ENCODE measurements around the gene STIM1. TPM values are rescaled to one million over a fixed set of nuclear protein-coding genes. Genes with fewer than 3 reads are reported as not detected.

Gene STIM1
- total RNA-seq, 1 experiment from 2014 or later, result 93.6 TPM

- ATAC-seq (no peak), DNase-seq (ENCODE audit: low read depth, low spot score) (no peak)
- ChIA-PET POLR2A (interaction anchor here (0.5 kb wide), 1 partner anchor 298 kb away, joined by 4 read pairs; no protein-coding TSS in a partner anchor), CTCF (no interaction called here)
- no peak overlapping the region for H3K27ac ChIP-seq (ENCODE audit: low read length)
- intact Hi-C loops (cut with micrococcal nuclease; ENCODE audit: unreplicated experiment), result no loop called here
- TF ChIP-seq, protein P1, sequence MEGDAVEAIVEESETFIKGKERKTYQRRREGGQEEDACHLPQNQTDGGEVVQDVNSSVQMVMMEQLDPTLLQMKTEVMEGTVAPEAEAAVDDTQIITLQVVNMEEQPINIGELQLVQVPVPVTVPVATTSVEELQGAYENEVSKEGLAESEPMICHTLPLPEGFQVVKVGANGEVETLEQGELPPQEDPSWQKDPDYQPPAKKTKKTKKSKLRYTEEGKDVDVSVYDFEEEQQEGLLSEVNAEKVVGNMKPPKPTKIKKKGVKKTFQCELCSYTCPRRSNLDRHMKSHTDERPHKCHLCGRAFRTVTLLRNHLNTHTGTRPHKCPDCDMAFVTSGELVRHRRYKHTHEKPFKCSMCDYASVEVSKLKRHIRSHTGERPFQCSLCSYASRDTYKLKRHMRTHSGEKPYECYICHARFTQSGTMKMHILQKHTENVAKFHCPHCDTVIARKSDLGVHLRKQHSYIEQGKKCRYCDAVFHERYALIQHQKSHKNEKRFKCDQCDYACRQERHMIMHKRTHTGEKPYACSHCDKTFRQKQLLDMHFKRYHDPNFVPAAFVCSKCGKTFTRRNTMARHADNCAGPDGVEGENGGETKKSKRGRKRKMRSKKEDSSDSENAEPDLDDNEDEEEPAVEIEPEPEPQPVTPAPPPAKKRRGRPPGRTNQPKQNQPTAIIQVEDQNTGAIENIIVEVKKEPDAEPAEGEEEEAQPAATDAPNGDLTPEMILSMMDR (IDR thresholded peaks at IDR 0.05), result no peak
- no peak for TF ChIP-seq TCF7L2 (IDR thresholded peaks at IDR 0.05; ENCODE audit: low read depth, low read length)
- TF ChIP-seq SIN3A (IDR thresholded peaks at IDR 0.05; ENCODE audit: borderline replicate concordance, insufficient read depth, low read depth, low read length), result no peak
- no peak for TF ChIP-seq POLR2AphosphoS5 (IDR thresholded peaks at IDR 0.05; ENCODE audit: low read depth, low read length)
- TF ChIP-seq REST (IDR thresholded peaks at IDR 0.05; ENCODE audit: insufficient read depth in 1 of 2, low read depth in 2 of 2, low read length in 1 of 2), result no peak
- no peaks in the 10 kb centered on the region for H3K36me3 ChIP-seq (ENCODE audit: control insufficient read depth, insufficient read depth, low read length)
- no TSS peak for BruUV-seq (replicated peaks)
- no peak overlapping the region for H3K4me3 ChIP-seq (ENCODE audit: low read depth in 2 of 2, low read length in 2 of 2)
- H3K9me3 ChIP-seq (ENCODE audit: control insufficient read depth, insufficient read depth, low read depth, low read length), result no peaks in the 10 kb centered on the region
- H3K27me3 ChIP-seq (ENCODE audit: control insufficient read depth, insufficient read depth, low read length), result no peaks in the 10 kb centered on the region
- in situ Hi-C loops (cut with HindIII; ENCODE audit: low pct_unique_long_range_greater_than_20kb, low sequenced_read_pairs), result no loop called here
- no peaks in the 10 kb centered on the region for H3K4me1 ChIP-seq (ENCODE audit: control insufficient read depth, insufficient read depth, low read length)
Observed at GRCh38 chr11:4059424-4059823, 204.0 kb downstream of the STIM1 start.

DNA sequence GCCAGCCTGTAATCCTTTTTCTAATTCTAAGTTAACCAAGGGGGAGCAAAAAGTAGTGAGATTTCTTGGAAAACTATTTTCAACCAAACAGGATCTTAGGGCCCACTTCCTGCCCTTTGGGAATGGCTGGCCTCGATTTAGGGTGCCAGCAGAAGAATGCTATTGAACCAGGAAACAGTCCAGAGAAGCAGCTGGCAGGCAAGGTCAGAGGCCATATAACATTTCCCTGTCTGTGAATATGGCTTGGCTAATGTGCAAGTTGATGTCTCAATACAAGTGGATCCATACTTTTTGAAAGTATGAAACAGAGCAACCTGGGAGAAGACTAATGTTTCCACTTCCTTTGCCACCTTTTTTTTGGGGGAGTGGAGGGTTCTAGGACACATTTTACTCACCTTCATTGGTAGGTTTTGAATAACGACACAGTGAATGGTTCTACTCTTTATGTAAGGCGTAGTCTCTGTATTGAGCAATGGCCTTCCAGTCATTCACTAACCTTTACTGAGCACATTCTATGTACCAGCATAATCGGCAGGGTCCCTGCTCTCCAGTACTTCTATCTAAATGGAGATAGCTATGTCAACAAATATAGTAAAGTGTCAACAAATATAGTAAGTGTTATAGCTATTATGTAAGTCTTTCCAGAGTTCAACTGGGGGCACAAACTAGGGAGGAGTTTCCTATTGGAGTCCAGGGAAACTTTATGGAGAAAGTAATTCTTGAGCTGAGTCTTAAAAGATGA, 204.9 kb downstream of the STIM1 start:
- intact Hi-C loops (cut with micrococcal nuclease; ENCODE audit: unreplicated experiment), result no loop called here

More for the DNA sequence above, 204.9 kb downstream of the STIM1 start:
- Histone ChIP-seq H3K9me3 (ENCODE audit: control insufficient read depth, insufficient read depth, low read depth, low read length) (no peaks in the 10 kb centered on the region), H3K4me3 (ENCODE audit: low read depth in 2 of 2, low read length in 2 of 2) (no peak overlapping the region), H3K27me3 (ENCODE audit: control insufficient read depth, insufficient read depth, low read length) (no peaks in the 10 kb centered on the region), H3K36me3 (ENCODE audit: control insufficient read depth, insufficient read depth, low read length) (no peaks in the 10 kb centered on the region), H3K4me1 (ENCODE audit: control insufficient read depth, insufficient read depth, low read length) (no peaks in the 10 kb centered on the region), H3K27ac (ENCODE audit: low read length) (no peak overlapping the region)
- ChIA-PET POLR2A (no interaction called here), CTCF (interaction anchor here (1.2 kb wide), 1 partner anchor 211 kb away, joined by 3 read pairs; no protein-coding TSS in a partner anchor)
- BruUV-seq (replicated peaks), result no TSS peak
- in situ Hi-C loops (cut with HindIII; ENCODE audit: low pct_unique_long_range_greater_than_20kb, low sequenced_read_pairs), result no loop called here
- DNase-seq (ENCODE audit: low read depth, low spot score) (no peak), ATAC-seq (no peak)
- TF ChIP-seq POLR2AphosphoS5 (IDR thresholded peaks at IDR 0.05; ENCODE audit: low read depth, low read length), result no peak
- TF ChIP-seq, protein P1 (IDR thresholded peaks at IDR 0.05), result no peak
- no peak for TF ChIP-seq SIN3A (IDR thresholded peaks at IDR 0.05; ENCODE audit: borderline replicate concordance, insufficient read depth, low read depth, low read length)
- TF ChIP-seq TCF7L2 (IDR thresholded peaks at IDR 0.05; ENCODE audit: low read depth, low read length), result no peak
- TF ChIP-seq REST (IDR thresholded peaks at IDR 0.05; ENCODE audit: insufficient read depth in 1 of 2, low read depth in 2 of 2, low read length in 1 of 2), result no peak

Data from Panc1 (cell line).